Measurements from ENCODE around the gene MINDY4B.

MINDY4B gene
- total RNA-seq = 0 reads per million in 4 experiments

DNA sequence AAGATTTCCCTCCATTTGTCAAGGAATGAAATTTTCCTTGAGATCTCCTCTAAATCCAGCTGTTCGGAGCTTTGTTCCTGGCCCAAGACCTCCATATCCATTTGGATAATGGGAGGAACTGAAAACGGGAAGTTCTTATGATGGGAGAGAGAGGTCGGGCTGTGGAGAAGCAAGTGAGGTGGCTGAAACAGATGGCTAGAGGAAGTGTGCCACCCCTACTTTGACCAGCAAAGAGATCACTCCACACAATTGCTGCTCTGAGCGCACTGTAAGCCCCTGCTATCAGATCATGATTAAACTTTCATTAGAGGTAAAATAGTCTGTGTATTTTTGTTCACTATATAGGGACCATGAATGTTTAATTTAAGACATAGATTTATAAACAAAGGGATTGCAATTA is at the start of gene MINDY4B:
MINDY4B (minus strand) TSS at position 101 of the 400 bp plus-strand sequence; CDS start at position 101, 0 bp downstream.
- no peak for DNase-seq

DNA sequence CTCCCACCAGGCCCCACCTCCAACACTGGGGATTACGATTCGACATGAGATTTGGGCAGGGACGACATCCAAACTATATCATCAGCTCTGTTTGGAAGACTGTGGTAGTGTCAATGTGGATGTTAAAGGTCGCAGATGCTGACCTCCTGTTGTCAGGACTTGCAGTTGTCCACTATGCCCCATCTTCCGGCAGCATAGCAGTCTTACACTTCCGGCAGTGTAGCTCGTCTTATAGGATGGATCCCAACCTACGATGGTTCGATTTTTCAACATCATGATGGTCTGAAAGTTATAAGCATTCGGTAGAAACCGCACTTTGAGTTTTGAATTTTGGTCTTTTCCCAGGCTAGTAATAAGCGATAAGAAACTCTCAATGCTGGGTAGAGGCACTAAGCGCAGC is 46.7 kb upstream of the MINDY4B start:
- DNase-seq = no peak

DNA sequence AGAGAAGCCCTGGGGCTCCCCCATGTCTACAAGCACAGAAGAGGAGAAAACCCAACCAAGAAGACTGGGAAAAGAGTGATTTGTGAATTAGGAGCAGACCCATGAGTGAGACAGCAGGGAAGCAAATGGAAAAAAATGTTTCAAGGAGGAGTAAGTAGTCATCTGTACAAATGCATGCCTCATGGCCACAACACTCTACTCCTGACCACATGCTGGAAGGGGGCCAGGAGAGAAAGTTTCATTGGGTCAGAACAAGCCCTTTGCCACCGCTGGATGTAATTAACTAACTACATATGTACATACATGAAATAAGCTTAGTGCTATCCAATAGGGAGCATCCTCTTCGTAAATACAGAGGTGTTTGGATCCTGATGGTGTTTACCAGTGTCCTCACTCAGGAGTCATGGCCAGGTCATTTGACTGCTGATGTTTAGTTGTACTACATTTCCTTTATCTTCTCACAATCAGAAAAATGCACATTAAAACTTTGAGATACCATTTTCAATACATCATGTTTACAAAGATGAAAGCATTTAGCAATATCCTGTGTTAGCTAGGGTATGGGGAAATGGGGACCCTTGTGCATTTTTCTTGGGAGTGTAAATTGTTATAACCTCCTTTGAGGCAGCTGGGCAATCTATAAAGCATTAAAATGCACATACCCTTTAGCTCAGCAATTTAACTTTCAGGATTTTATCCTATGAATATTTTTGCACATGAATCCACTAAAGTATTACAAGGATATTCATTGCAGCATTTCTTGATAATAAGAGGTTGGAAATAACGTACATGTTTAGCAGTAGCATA is 40.2 kb upstream of the MINDY4B start:
- DNase-seq = no peak

DNA sequence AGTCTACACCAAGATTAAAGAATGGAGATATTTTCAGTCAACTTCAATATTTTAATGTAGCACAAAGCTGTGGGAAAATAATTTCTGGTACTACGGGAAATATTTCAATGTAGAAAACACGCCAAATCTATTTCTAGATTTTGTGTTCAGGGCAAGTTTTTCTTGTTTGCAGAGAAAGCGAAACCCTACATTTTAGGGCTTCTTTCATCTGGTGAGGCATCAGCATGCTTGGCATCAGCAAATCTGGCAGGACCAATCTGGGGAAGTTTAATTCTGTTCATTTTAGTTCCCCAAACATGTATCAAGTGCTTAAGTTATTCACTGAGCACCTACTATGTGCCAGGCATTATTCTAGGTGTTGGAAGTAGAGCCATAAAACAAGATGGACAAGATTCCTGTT is 37.0 kb upstream of the MINDY4B start:
- DNase-seq = no peak

DNA sequence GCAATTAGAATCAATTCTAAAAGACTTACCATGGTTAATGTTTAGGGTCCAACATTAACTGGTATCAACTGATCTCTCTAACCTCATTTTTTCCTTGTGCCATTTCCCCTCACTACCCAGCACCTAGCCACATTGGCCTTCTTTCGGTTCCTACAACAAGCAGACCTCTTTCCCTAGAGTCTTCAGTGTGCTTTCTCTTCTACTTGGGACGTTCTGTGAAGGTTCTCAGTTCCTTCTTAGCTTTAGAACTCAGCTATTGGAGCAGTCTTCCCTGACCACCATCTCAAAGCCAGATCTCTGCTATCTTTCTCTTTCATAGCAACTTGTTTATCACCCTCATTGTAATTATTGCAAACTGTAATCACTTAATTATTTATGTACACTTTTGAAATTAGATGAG is 31.5 kb upstream of the MINDY4B start:
- no peak for DNase-seq

DNA sequence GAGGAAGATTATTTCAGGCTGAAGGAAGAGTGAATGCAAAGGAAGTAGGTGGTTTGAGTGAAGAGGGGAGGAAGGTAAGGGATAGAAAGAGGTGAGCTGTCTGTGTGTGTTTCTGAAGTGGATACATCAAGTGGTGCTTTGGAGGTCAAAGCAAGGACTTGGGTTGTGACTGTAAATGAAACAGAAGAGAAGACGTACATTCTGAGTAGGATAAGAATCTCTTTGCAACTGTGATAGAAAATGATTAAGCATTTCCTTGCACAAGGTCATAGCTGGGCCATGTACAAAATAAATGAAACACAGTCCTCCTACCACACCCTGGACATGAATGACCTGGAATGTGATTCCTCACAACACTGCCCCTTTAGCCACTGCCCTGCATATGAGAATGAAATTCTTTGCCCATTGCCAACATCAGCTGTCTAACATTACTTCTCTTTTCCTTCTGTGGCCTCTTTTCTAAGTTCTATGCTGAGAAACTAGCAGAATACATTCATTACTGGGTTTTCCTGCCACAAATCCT is 28.3 kb upstream of the MINDY4B start:
- no peak for DNase-seq

DNA sequence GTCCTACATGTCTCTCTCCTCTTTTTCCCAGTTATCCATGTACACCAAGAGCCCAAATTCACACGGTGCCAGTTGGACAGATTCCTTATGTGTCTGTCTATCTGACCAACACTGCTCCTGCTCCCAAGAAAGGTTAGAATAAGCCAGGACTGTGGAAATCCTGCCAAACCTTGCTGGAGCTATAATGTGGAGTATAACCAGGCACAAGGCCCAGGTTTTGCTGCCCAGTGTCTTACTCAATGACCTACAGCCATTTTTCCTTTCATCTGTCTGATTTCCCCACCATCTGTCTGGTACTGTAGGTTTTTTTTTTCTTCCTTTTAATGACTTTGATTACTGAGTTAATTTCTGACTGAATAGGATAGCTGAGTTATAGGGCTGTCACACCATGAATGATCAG is 26.5 kb upstream of the MINDY4B start:
- no peak for DNase-seq

DNA sequence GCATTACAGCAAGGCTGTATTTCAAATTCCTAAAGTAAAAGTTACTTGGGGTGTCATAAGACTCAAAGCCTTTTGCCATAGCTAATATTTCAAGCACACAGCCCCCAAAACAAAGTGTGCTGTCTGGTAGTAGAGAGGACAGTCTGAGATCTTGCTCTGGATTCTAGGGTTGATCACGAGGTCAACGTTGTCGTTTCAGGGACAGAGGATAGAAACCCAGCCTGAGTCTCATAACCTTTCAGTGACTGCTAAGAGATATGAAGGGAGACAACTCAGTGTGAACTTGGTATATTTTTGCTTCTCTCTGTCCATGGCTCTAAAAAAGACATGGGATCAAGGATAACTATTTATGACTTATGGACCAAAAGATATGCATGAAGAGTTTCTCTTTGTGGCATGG is 25.6 kb upstream of the MINDY4B start:
- no peak for DNase-seq

DNA sequence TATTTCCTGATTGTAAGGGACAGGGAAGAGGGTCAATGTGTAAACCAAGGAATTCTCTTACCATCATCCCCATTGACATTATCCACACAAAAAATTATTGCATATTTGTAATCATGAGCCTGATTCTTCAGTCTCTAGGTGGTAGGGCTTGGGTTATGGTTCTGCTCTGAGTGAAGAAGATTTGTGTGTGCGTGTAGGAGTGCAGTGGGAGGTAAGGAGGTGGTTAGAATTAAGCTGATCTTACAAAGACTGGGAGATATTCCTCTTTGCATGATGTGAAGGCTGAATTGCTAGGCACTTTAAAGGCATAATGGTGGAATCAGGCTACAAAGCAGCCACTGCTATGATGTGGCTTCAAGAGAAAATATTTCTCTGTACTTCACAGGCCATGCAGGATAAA is 23.0 kb upstream of the MINDY4B start:
- DNase-seq = no peak

DNA sequence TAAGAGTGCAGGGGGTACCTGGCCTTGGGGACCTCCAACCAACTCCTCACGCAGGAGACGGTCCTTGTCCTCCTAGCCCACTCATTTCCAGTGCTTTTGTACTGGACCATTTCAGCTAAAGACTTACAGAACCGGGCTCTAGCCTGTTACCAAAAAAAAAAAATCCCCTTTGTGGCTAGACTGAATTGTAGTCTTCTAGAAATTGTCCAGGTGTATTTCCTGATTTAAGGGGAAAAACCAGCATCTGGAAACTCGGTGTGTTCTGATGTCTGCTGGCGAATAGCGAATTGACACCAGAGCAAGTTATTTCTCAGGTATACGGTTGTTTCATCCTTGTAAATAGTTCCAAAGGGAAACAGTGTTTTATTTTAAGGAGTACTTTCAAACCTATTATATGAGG is 21.1 kb upstream of the MINDY4B start:
- no peak for DNase-seq

DNA sequence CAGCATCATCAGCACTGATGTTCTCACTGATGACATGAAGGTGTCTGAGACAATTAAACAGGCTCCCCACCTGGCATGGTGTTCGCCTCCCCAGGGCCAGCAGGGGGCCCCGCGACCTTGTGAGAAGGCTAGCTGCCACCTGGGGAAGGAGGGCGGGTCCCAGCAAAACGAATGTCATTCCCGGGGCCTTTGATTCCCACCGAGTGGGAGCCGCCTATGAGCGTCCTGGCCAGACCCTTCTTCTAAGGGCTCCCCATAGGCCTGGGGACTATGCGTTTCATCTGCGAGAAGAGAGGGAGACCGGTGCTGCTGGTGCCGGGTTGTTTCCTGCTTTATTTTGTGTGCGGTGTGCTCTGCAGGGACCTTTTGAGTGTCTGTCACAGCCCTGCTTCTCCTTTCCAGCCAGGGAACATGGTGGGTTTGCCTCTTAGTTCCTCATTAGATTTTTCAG is 20.5 kb upstream of the MINDY4B start:
- DNase-seq = peak; percentile 37

DNA sequence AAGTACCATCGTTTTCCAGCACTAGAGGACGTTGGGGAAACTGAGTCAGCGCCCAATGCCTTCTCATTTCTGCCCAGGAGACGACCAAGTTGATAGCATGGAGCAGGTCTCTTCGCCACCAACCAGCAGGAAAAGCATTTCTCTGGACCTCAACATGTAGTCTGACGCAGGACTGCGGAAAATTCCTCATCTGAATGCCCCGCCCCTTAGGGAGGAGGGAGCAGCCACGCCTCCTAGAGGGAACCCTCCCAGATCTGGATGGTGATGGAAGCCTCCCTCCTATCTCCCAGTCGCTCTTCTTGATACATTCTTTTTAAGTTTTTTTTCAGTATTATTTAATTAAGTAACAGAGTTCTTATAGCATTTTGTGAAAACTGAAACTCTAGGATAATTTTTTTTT is 17.4 kb upstream of the MINDY4B start:
- DNase-seq = no peak

DNA sequence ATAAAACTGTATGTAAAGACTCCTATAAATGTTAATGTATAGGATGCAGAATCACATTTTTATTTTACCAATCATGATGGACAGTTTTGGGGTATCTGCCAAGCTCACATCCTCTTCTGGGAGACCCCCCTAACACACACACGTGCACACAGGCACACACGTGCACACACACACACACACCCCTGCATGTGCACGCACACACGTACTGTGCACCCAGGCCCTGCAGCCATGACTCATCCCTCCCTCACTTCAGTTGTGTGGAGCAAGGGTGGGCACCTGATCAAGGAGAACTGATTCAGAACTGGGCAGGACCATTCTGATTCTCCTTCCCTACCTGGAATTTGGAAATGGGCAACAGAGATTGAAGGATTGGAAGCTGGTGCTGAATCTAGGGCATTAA is 16.0 kb upstream of the MINDY4B start:
- no peak for DNase-seq

DNA sequence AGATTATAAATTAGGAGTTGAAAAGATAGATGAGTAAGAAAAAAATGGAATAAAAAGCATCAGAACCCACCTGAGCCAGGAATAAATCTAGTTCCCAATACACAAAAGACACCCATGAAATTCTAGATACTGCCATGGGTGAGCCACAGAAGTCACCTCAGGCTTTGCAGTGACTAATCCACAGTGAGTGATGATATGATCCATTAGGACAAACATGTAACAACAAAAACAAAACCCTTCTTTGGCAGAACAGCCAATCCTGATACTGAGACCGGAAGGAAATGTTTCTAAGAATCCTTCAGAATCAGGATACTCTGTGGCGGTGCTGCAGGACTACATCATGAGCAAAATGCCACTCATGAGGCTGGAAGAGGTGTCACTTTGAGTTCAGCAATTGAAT is 15.0 kb upstream of the MINDY4B start:
- no peak for DNase-seq

DNA sequence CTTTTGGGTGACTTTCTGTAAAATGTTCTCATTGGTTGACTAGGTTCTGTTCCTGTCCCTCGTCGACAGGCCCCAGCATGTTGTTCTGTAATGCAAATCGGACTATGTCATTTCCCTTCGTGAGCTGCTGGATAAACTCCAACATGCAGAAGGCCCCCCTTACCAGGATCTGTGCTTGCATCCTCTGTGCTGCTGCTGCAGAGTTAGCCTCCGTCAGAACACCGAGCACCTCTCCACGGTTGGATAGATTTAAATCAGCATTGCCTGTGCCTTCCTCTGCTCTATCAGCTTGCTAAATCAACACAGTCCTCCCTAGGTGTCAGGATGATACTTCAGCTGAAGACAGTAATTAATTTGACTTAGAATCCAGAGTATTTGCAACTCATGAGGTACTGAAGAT is 12.7 kb upstream of the MINDY4B start:
- no peak for DNase-seq

DNA sequence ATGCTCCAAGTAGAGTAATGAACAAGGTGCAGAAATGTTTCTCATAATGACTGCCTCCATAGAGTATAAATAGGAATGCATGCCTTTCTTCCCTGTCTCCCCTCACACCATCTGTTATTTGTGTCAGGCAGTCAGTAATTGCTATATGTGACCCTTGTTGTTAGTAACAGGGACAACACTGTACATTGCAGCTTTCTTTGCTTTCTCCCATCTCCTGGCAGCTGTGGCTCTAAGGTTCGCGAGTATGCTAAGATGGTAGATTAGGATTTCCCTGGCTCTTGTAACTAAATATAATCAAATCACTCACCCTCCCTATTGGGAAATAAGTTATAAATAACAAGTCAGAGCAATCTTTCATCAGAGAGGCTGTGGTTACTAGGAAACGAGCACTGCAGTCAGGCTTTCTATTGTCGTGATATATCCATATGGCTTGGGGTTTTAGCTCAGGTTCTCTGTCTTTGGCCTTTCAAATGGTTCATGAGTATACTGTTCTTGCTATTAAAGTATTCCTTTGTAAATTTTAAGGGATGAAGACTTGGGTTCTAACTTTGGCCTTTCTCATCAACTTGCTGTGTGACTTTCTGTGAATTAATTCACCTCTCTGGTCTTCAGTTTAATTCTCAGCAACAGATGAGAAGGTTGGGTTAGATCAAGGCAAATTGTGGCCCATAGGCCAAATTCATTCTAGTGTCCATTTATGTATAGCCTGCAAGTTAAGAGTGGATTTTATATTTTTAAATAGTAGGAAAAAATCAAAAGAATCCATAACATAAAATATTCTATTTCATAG is 8.1 kb upstream of the MINDY4B start:
- DNase-seq = no peak

DNA sequence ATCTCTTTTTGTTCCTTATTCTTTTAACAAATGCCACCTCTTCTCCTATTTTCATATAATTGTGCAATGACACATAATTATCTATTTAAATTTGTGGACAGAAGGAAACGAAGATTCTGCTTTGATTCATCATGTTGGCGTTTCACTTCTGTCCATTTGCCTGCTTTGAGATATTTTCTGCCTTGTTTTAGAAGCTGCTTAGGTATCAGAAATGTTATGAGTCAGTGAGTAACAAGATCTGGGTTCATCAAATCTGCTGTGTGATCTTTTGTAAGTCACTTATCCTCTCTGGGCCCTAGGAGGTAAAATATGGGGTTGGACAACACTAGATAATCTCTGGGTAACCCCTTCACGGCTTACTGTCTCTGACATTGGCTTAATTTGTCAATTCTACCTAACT is 7.3 kb upstream of the MINDY4B start:
- DNase-seq = no peak

DNA sequence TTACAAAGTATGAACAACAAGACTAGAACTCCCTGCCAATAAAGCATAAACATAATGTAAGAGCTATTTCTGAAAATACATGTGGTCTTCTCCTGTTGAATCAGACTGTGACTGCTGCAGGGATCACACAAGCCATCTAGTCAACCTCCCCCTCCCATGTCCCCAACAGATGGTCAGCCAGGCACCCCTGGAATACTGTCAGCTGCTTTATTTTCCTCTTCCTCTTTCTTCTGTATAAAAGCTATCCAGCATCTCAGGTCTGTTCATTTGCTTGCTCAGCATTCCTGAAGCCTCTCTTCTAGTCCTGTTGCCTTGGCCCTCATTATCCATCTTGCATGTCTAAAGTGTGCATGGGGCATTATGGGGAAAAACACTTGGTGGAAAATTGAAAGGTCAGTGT is 6.5 kb upstream of the MINDY4B start:
- DNase-seq = no peak

DNA sequence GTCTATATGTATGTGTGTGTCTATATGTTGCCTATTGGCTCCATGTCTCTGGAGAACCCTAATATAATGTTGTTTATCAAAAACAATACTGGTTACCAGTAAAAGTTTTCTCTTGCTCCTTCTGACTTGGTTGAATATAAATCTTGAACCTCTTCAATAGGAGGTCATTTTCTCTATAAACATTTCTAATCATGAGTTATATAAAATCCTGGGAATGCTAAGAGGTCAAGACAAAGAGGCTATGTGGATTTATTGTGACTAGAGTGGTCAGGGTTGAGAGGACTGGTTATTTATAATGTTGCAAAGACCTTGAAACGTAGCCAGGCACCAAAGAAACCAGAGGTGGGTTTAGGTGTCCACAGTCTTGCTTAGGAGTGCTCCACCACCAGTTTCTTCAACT is 1.2 kb upstream of the MINDY4B start:
- no peak for DNase-seq

DNA sequence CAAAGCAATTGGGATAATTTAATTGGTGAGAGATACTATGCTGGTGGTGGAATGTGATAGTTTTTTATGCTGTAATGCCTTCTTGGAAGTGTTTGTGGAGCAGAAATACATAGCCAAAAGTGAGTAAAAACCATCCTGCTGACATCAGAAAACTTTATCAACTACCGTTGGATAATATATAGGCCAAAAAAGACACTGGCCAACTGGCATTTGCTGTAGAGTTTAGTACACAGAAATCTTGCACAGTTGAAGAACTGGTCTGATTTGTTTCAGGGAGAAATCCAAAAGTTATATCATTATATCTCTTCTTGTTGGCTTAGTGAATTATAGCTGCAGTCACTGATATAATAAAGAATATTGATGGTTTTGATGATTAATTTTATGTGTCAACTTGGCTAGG is 507 bp upstream of the MINDY4B start:
- DNase-seq = no peak

DNA sequence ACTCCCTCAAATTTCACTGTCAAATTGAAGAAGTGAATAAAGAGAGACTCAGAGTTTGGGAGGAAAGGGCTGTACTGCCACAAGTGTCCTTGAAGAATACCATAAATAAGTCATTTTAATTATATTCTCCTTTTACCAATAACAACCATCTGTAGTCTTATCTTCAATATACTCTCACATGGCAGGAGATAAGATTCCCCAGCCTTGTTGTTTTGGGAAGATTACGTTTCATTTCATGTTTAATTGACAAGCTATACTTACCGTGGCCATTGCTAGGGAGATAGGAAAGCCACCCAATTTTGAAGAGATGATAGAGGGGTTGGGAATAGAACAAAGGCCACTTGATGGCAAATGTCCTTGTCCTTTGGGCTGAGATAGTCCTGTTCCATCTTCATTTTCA is 2.3 kb downstream of the MINDY4B start:
- DNase-seq = no peak

DNA sequence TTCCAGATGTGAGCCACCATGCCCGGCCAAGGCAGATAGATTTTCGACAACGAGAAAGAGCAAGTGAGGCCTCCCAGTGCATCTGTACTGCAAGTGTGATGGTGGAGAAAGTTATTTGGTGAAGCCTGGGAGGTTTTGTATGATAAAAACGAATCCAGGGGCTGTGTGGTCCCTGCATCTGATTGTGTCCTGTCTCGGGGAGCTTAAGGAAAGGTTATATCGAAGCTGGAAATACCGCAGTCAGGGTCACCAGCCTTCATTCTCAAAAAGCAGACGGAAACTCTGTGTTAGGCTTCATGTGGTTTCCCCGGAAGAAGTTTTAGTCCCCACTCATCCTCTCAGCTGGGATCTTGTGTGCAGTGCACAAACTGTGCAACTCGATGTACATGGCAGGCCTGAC is 3.4 kb downstream of the MINDY4B start:
- DNase-seq = no peak

DNA sequence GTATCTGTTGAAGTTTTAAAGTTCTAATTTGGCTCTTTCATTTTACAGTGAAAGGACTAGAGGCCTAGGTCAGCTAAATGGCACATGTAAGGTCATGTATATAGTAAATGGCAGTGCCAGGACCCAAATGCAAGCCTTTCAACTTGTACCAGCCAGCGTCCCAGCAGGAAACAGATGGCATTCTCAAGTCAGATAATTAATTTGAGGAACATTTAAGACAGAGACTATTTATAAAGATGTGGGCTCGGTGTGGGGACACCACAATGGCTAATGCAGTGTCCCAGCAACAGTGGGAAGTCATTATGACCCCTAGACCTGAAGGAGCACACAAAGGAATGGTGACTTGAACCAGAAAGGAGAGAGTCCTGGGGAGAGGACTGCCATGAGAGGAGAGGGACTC is 6.1 kb downstream of the MINDY4B start:
- no peak for DNase-seq
